ENCODE results near the gene NKX3-2. TPM values are rescaled to one million over a fixed set of nuclear protein-coding genes. Genes with fewer than 3 reads are reported as not detected.

NKX3-2 gene
- total RNA-seq, 1 donor from 2014 or later = not detected

- H3K79me2 ChIP-seq (ENCODE audit: low read depth) = no peaks in the 10 kb centered on the region
- no peak overlapping the region for H3K9ac ChIP-seq
- H3K27ac ChIP-seq = no peak overlapping the region
- H2AFZ ChIP-seq (replicated peaks) = no peak overlapping the region
- H3K9me3 Mint-ChIP-seq = peaks cover 3% of the 10 kb centered on the region
- no peaks in the 10 kb centered on the region for H3K36me3 Mint-ChIP-seq
- no peaks in the 10 kb centered on the region for H3K4me1 Mint-ChIP-seq
- no peaks in the 10 kb centered on the region for H4K20me1 ChIP-seq (ENCODE audit: low read depth)
- no peak for TF ChIP-seq EZH2 (IDR thresholded peaks at IDR 0.05)
- no peak for TF ChIP-seq EZH2phosphoT487 (IDR thresholded peaks at IDR 0.05)
- no peak for TF ChIP-seq CTCF (IDR thresholded peaks at IDR 0.05)
- no peaks in the 10 kb centered on the region for H3K9me3 ChIP-seq (ENCODE audit: low read depth)
- H3K4me2 ChIP-seq = no peak overlapping the region
- H3K27ac Mint-ChIP-seq = no peak overlapping the region
- no peak overlapping the region for H3K4me3 ChIP-seq
- no peaks in the 10 kb centered on the region for H3F3A ChIP-seq (ENCODE audit: low read depth)
- no peak for DNase-seq (ENCODE audit: low spot score)
- H3K4me1 ChIP-seq = no peaks in the 10 kb centered on the region
- H3K27me3 ChIP-seq = no peaks in the 10 kb centered on the region
- H3K36me3 ChIP-seq = no peaks in the 10 kb centered on the region
- H3K4me3 Mint-ChIP-seq = no peak overlapping the region
- H3K27me3 Mint-ChIP-seq (ENCODE audit: insufficient read depth, low read depth) = no peaks in the 10 kb centered on the region
Measured at GRCh38 chr4:13492747-13493146, 51.6 kb downstream of the NKX3-2 start.

Other genes starting within 250 kb of the NKX3-2 start
- 49.6 and 67.3 TPM in 2 replicates for gene RAB28, start 60.2 kb downstream of the NKX3-2 start, total RNA-seq (ENCODE audit: low replicate concordance)
- 29.4 and 32.5 TPM in 2 replicates for gene BOD1L1, start 83.2 kb upstream of the NKX3-2 start, total RNA-seq (ENCODE audit: low replicate concordance)

Data from neural progenitor cell (in vitro differentiated cells).